Measurements from ENCODE around the gene TMEM141. TPM values are rescaled to one million over a fixed set of nuclear protein-coding genes. Genes with fewer than 3 reads are reported as not detected.
"Not testable (repeated sequence)": the region's sequence is repeated elsewhere in the genome, so short reads cannot be mapped to it uniquely, and the experiment has no call there.

The TMEM141 gene
- total and polyA plus RNA-seq, 2 experiments from 2014 or later = 200 to 238 TPM

- Histone ChIP-seq H3K4me1 (ENCODE audit: low read depth) (no peaks in the 10 kb centered on the region), H3K9me3 (ENCODE audit: low read depth) (no peaks in the 10 kb centered on the region), H3K27ac (no peak overlapping the region), H3K27me3 (no peaks in the 10 kb centered on the region), H3K4me3 (no peak overlapping the region), H3K36me3 (peaks cover 35% of the 10 kb centered on the region)
- no peak for TF ChIP-seq CTCF (IDR thresholded peaks at IDR 0.05; ENCODE audit: low read depth, low read length)
- no peak for DNase-seq (ENCODE audit: low read depth in 1 of 2, low spot score in 1 of 2)
These were observed 38.3 kb downstream of the TMEM141 start for GRCh38 chr9:136829412-136829811.

- no peak overlapping the region for H3K27ac ChIP-seq
- no peaks in the 10 kb centered on the region for H3K27me3 ChIP-seq
- no peak for TF ChIP-seq CTCF (IDR thresholded peaks at IDR 0.05; ENCODE audit: low read depth, low read length)
- H3K4me3 ChIP-seq = no peak overlapping the region
- no peaks in the 10 kb centered on the region for H3K4me1 ChIP-seq (ENCODE audit: low read depth)
- H3K36me3 ChIP-seq = peaks cover 32% of the 10 kb centered on the region
- H3K9me3 ChIP-seq (ENCODE audit: low read depth) = no peaks in the 10 kb centered on the region
- DNase-seq (ENCODE audit: low read depth in 1 of 2, low spot score in 1 of 2) = no peak
These were observed 39.1 kb downstream of the TMEM141 start for GRCh38 chr9:136829981-136830885.

GRCh38 chr9:136831002-136831719 is 40.0 kb downstream of the TMEM141 start:
- Histone ChIP-seq H3K9me3 (ENCODE audit: low read depth) (no peaks in the 10 kb centered on the region), H3K27me3 (no peaks in the 10 kb centered on the region), H3K4me3 (no peak overlapping the region), H3K27ac (no peak overlapping the region), H3K36me3 (peaks cover 31% of the 10 kb centered on the region), H3K4me1 (ENCODE audit: low read depth) (no peaks in the 10 kb centered on the region)
- TF ChIP-seq CTCF (IDR thresholded peaks at IDR 0.05; ENCODE audit: low read depth, low read length) = no peak
- no peak for DNase-seq (ENCODE audit: low read depth in 1 of 2, low spot score in 1 of 2)

DNA sequence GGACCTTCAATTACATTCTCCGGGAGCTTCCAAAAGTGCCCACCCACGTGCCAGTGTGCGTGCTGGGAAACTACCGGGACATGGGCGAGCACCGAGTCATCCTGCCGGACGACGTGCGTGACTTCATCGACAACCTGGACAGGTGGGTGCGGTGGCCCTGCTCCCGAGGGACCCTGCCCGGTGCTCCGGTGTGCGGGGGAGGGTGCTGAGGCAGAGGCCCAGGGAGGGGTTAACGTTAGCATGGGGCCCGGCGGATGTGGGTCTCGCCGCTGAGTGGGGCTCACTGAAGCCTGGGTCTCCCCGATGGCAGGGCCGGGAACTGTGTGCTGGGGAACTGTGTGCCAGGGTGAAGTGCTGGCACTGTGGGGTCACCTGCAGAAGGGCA is 40.6 kb downstream of the TMEM141 start:
- Histone ChIP-seq H3K4me3 (no peak overlapping the region), H3K36me3 (peaks cover 25% of the 10 kb centered on the region), H3K4me1 (ENCODE audit: low read depth) (no peaks in the 10 kb centered on the region), H3K9me3 (ENCODE audit: low read depth) (no peaks in the 10 kb centered on the region), H3K27me3 (no peaks in the 10 kb centered on the region), H3K27ac (no peak overlapping the region)
- no peak for TF ChIP-seq CTCF (IDR thresholded peaks at IDR 0.05; ENCODE audit: low read depth, low read length)
- no peak for DNase-seq (ENCODE audit: low read depth in 1 of 2, low spot score in 1 of 2)

- H3K4me1 ChIP-seq (ENCODE audit: low read depth) = no peaks in the 10 kb centered on the region
- H3K27ac ChIP-seq = no peak overlapping the region
- no peaks in the 10 kb centered on the region for H3K27me3 ChIP-seq
- DNase-seq (ENCODE audit: low read depth in 1 of 2, low spot score in 1 of 2) = no peak
- H3K9me3 ChIP-seq (ENCODE audit: low read depth) = no peaks in the 10 kb centered on the region
- peaks cover 22% of the 10 kb centered on the region for H3K36me3 ChIP-seq
- TF ChIP-seq CTCF (IDR thresholded peaks at IDR 0.05; ENCODE audit: low read depth, low read length) = no peak
- no peak overlapping the region for H3K4me3 ChIP-seq
These were observed 41.4 kb downstream of the TMEM141 start for GRCh38 chr9:136832581-136832980.

GRCh38 chr9:136833381-136834048 is 42.4 kb downstream of the TMEM141 start:
- H3K27me3 ChIP-seq; H3K9me3 ChIP-seq (ENCODE audit: low read depth); DNase-seq (ENCODE audit: low read depth in 1 of 2, low spot score in 1 of 2); H3K4me3 ChIP-seq; H3K4me1 ChIP-seq (ENCODE audit: low read depth): not testable (repeated sequence)
- Histone ChIP-seq H3K36me3 (peaks cover 22% of the 10 kb centered on the region), H3K27ac (peak overlapping the region; percentile 34)

Measured in cardiac muscle cell (in vitro differentiated cells and primary cell).